ENCODE measurements around the gene RIOX2. TPM values are rescaled to one million over a fixed set of nuclear protein-coding genes. Genes with fewer than 3 reads are reported as not detected.
"Not testable (repeated sequence)": the region's sequence is repeated elsewhere in the genome, so short reads cannot be mapped to it uniquely, and the experiment has no call there.

RIOX2 gene
- total RNA-seq, 1 donor, result 15.1 TPM

DNA sequence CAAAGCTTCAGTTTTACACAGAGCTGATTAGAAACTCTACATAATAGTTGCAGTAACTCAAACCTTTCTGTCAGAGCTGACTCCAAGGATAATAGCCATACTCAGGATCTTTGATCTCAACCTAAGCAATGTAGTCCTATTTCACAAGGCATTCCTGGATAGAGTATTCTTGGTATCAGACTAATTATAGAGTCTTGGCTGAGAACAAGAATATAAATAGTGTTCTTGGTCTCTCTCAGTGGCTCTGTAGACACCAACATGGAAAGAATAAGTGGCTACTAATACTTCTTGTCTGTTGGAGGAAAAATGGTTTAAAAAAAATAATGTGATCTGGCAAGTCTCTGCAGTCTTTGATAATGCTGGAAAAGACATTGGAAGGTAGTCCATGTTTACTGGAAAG is 55.7 kb downstream of the RIOX2 start:
- no peak for DNase-seq (ENCODE audit: low read depth in 2 of 3, low spot score in 2 of 3)

GRCh38 chr3:97914388-97914787 is 57.8 kb downstream of the RIOX2 start:
- DNase-seq (ENCODE audit: low read depth in 2 of 3, low spot score in 2 of 3), result no peak

DNA sequence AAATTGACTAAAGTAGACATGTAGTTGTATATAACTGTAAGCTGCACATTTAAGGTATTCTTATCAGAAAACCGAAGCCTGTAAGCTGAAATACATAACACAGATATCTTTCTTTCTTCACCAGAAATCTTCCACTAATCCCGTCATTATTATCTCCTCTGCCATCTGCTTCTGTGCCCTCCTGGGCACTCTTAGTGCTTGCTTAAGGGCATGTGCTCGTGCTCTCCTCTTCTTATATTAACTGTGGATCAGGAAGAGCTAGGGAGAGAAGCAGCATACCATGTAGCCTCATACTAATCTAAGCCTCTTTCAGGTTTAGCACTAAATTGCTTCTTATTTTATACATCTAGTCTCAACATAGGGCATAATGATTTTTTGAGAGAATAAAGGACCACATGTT is 60.8 kb downstream of the RIOX2 start:
- DNase-seq (ENCODE audit: low read depth in 2 of 3, low spot score in 2 of 3), result no peak

DNA sequence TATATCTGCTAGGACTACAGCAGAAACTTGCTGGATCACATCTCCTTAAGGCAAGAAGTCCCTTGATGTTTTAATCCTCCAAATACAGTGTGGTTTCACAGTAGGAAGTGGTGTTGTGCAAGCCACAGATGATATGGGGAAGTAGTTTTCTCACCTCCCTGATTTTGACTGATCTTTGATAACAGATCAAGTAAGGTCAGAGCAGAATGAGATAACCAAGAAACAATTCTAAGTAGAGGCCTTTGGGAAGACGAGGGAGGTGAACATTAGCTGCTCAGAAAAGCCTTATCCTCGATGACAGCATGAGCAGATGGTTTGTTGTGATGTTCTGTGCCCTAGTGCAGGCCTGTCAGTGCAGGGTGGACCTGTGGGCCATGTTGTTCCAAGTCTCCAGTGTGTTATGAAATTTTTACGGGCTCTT is 61.3 kb downstream of the RIOX2 start:
- DNase-seq (ENCODE audit: low read depth in 2 of 3, low spot score in 2 of 3), result peak; percentile 10 to 71 (median 29)

DNA sequence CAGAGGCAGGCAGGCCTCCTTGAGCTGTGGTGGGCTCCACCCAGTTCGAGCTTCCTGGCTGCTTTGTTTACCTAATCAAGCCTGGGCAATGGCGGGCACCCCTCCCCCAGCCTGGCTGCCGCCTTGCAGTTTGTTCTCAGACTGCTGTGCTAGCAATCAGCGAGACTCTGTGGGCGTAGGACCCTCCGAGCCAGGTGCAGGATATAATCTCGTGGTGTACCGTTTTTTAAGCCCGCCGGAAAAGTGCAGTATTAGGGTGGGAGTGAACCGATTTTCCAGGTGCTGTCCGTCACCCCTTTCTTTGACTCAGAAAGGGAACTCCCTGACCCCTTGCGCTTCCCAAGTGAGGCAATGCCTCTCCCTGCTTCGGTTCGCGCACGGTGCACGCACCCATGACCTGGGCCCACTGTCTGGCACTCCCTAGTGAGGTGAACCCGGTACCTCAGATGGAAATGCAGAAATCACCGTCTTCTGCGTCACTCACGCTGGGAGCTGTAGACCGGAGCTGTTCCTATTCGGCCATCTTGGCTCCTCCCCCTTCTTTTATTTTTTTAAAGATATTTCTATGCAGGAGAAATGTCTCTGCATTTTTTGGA is 61.9 kb downstream of the RIOX2 start:
- not testable (repeated sequence) for DNase-seq (ENCODE audit: low read depth in 2 of 3, low spot score in 2 of 3)

GRCh38 chr3:97909830-97910229 is 62.4 kb downstream of the RIOX2 start:
- not testable (repeated sequence) for DNase-seq (ENCODE audit: low read depth in 2 of 3, low spot score in 2 of 3)

DNA sequence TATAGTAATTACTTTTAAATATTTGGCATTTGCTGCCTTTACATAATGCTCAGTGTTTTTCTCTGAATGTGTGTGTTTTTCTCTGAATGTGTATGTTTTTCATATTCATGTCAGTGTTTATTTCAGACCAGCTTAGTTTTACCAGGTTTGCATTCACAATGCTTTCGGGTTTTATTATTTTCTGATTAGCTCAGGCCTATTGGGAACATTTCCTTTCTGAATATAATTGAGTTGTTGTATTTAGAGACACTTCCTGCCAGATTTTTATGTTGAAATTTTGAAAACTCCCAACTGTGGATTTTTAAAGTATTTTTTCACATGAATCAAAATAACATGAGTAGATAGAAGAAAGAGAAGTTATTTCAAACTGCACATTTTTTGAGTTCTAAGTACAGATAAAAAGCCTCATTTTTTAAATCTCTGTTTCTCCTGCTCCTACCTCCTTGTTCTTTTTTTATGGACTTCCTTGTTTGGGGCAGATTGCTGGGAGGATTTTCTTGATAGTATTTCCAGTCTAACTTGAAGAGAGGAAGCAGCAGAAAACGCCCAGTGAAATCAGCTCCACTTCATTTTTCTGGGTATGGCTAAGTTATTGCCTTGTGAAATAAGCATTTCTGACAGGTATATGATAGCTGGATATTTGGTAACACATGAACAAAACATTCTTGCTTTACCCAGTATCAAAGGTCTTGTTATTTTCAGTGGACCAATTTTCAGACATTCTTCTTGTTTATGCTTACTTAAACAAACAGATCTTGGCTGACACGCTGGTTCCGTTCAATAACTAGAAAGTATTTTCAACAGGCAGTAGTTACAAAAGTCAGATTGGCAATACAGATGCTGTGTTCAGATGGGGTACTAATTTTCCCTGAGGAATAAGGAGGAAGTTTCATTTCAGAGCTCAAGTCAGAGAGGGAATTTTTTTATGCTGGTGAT is 70.7 kb downstream of the RIOX2 start:
- no peak for DNase-seq (ENCODE audit: low read depth in 2 of 3, low spot score in 2 of 3)

GRCh38 chr3:97899331-97899730 is 72.9 kb downstream of the RIOX2 start:
- DNase-seq (ENCODE audit: low read depth in 2 of 3, low spot score in 2 of 3), result no peak

- no peak for DNase-seq (ENCODE audit: low read depth in 2 of 3, low spot score in 2 of 3)
Observed at GRCh38 chr3:97896547-97896946, 75.7 kb downstream of the RIOX2 start.

- no peak for DNase-seq (ENCODE audit: low read depth in 2 of 3, low spot score in 2 of 3)
Observed at GRCh38 chr3:97896129-97896528, 76.1 kb downstream of the RIOX2 start.

- DNase-seq (ENCODE audit: low read depth in 2 of 3, low spot score in 2 of 3), result no peak
Observed at GRCh38 chr3:97895216-97895615, 77.0 kb downstream of the RIOX2 start.

DNA sequence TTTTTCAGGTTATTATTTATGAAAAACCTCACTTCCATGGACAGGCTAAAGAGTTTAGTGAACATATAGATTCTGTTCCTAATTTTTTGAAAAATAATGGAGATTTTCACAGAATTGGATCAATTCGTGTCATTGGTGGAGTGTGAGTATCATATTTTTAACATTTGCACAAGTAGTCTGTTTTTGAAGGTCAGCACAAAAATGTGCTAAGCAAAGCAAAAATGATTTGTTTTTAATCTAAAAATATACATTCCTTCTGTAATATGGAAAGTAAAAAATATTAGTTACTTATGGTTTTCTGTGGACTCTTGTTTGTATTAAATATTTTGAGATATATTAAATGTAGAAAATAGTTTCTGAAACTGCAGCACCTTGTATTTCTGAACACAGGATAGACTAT is 79.4 kb downstream of the RIOX2 start:
- DNase-seq (ENCODE audit: low read depth in 2 of 3, low spot score in 2 of 3), result no peak

Other genes starting within 250 kb of the RIOX2 start
- gene ARL6, start 207.7 kb downstream of the RIOX2 start, total RNA-seq, result 2.4 TPM
- 0.54 TPM for gene CRYBG3, start 150.4 kb downstream of the RIOX2 start, total RNA-seq
- gene GABRR3, start 62.9 kb upstream of the RIOX2 start, total RNA-seq, result not detected
- not detected for gene OR5AC2, start 114.7 kb upstream of the RIOX2 start, total RNA-seq
- gene OR5H1, start 158.3 kb upstream of the RIOX2 start, total RNA-seq, result under 0.01 TPM
- gene OR5H14, start 175.0 kb upstream of the RIOX2 start, total RNA-seq, result not detected
- not detected for gene OR5H15, start 194.3 kb upstream of the RIOX2 start, total RNA-seq